ENCODE data around the gene CD40. TPM values are rescaled to one million over a fixed set of nuclear protein-coding genes. Genes with fewer than 3 reads are reported as not detected.
"Not testable (repeated sequence)": the region's sequence is repeated elsewhere in the genome, so short reads cannot be mapped to it uniquely, and the experiment has no call there.

CD40 gene
- 4.4 TPM for polyA plus RNA-seq (2013, experiment 1 of 2; ENCODE audit: insufficient read length)
- 5.8 TPM for polyA plus RNA-seq (2013, experiment 2 of 2; ENCODE audit: insufficient read length)

DNA sequence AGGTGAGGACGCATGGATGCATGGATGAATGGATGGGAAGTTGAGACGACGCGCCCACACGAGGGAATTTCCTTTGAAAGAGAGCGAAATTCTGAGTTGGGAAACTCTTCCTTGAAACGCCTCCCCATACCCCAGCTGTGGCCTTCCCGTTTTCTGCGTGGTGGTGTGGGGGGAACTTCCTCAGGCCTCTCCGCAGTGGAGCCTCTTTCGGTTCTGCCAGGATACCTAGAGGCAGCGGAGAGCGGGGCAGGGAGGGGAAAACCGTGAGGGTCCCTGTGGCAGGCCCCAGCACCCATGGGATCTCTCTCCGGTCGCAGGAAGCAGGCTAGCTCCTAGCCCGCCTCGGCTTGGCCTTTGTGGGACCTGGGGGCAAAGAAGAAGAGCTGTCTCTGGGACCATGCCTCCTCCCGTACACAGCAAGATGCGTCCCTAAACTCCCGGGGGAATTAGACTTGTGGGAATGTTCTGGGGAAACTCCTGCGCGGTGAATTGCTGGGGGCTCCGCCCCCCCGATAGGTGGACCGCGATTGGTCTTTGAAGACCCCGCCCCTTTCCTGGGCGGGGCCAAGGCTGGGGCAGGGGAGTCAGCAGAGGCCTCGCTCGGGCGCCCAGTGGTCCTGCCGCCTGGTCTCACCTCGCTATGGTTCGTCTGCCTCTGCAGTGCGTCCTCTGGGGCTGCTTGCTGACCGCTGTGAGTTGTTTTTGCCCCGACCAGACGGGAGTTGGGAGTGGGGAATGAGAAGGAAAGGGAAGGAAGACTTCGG is at the start of gene CD40:
Gene CD40, plus strand, starts transcription at position 611 of the 764 bp plus-strand sequence. Its CDS starts 30 bp downstream, at position 641.
- peak; percentile 84 for DNase-seq

DNA sequence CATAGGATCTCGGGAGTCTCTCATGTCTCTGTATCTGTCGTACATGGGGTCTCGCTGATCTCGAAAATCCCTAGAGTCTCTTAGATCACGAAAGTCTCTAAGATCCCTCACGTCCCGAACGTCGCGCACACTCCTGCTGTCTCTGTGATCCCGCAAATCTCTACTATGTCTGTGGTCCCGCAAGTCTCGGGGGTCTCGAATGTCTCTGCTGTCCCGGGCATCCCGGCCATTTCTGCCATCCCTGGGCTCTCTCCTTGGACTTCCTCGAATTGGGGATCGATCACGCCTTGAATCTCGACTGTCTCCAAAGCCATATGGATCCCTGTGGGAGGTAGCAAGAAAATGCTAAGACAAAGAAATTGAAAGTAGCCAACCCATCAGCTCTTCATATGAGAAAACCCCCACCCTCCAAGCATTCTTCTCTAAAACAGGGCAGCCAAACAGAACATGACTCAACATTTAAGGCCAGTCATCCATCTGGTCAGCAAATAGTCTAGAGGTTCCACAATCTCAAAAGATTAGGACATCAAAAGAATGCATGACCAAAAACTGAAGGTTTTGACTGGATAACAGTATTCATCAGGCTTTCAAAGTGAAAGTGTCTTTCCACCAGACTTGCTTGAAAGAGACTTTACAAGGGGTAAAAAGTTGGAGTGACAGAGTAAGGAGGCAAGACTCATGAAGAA is 47.8 kb upstream of the CD40 start:
- peak; percentile 61 for DNase-seq

DNA sequence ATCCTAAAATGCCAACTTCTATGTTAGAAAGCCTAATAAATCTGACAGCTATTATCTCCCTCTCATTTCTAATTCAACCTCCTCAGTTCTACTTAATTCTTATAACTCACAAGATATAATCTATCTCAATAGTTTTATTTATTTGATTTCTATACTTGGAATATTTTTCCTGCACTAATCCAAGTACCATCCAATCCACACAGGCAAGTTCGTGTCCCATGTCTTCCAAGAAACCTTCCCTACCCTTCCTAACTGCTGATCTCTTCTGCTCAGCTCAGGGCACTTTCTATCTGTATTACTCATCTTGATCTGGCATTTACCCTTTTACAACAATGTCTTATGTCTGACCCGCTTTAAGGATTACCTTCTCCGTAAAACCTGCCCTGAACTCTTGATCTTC is 46.5 kb upstream of the CD40 start:
- DNase-seq, result no peak

DNA sequence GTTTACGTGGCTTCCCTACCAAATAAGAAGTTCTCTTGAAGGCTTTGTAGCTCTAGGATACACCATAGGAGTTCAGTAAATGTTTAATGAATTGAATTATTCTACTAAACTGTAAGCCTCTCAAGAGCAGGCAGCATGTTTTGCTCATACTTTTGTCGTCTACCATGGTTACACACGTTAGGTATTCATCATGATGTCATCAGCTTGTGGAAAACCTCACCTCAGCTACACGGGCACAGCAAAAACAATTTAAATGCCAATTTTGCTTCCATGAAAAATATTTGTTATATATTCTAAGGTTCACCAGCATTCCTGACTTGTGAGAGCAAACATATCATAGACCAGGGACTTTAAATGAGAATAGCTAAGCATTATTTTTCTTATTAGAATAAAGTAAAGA is 45.1 kb upstream of the CD40 start:
- no peak for DNase-seq

DNA sequence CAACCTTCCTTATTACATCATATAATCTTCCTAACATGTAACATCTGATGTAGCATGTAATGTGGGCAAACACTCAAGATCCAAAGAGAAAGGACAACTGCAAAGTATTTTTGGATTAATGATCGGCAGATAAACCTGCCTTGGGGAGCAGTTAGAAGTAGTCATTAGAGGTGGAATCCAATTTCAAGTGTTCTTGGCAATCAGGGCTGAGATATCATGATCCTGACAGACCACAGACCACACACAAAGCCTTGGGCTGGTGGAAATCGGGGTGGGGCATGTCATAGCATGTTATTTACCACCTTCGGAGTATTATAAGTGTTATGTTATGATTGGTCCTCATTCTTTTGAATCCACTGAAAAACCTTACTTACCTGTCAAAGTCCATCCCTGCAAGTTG is 44.7 kb upstream of the CD40 start:
- no peak for DNase-seq

DNA sequence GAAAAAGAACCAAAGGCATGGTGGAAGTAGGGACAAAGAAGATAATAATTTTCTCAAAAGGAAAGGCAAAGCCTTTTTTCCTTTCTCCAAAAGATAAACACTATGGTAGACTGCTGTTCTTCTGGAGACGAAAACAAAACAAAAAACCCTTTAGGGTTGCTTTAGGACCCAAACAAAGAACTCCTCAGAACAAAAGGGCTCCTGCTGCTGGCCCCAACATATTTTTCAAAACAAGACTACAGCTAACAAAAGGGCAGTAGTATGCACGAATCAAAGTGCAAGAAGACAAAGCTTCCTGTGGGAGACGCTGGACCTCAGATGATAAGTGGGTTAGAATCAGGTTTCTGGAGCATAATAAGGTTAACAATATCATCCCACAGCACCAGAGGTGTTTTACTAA is 44.1 kb upstream of the CD40 start:
- no peak for DNase-seq

DNA sequence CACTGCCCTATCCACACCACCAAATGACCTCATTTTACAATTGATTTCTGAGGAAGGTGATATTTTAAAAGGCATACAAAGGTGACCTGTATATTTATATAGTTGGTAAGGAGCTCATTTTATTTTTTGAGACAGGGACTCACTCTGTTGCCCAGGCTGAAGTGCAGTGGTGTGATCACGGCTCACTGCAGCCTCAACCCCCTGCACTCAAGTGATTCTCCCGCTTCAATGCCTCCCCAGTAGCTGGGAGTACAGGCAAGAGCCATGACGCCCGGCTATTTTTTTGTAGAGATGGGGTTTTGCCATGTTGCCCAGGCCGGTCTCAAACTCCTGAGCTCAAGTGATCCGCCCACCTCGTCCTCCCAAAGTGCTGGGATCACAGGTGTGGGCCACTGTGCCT is 41.3 kb upstream of the CD40 start:
- DNase-seq, result no peak

DNA sequence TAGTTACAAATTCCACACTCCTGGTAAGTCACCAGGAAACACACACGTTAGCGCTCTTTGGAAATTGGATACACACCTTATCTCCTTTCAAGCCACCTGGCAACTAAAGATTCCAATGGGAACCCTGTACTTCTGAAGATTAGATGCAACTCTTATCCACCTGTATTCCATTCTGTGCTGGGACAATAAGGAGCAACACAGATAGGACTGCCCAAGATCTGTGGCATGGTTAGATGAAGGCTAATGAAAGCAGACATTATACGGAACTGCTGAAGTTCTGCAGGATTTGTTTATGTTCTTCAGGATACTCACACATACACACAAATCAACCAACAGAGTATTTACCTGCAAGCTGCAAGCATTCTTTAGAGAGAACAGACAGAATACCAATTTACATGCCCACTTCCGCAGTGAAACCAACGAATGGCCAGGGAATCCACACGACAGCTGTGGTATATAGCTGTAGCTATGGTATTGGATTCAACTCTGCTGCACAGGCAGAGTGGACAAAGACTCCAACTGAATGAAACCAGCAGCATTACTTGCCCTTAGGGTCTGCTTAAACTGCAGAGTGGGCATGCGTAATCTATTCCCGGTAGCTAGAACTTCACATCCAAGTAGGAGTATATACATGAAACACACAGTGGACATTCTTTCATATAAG is 40.3 kb upstream of the CD40 start:
- DNase-seq, result no peak

DNA sequence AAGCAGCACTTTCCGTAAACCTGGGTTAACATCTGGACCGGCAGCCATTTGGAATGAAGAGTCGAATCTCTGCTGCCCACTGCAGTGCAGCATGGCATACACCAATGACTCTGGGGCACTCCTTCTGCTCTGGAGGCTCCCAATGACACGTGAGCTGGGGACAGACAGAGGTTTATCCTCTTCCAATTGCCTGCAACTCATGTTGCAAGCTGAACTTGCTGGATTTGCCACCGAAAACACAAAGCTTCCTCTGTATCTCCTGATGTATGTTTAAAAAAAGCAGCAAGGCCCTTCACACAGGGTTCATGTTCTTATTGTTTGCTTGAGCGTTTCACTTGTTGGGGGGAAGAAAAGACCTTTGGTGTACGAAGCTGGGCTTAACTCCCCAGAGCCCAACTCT is 39.2 kb upstream of the CD40 start:
- DNase-seq, result no peak

DNA sequence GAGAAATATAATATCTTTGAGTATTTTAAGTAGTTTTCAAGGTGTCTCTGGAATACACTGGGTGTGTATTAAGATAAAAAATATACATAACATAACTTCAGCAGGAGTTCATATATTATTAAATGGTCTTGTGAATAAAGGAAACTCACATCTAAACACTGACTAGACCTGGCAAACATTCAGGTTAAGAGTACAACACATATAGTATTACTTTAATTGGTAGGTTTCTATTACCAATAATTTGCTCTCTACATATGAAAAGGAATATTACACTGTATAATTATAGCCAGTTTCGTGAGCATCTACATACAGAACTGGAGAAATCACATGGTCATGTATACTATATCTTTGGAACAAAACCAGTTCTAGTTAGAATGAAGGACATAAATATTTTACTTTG is 37.0 kb upstream of the CD40 start:
- no peak for DNase-seq

DNA sequence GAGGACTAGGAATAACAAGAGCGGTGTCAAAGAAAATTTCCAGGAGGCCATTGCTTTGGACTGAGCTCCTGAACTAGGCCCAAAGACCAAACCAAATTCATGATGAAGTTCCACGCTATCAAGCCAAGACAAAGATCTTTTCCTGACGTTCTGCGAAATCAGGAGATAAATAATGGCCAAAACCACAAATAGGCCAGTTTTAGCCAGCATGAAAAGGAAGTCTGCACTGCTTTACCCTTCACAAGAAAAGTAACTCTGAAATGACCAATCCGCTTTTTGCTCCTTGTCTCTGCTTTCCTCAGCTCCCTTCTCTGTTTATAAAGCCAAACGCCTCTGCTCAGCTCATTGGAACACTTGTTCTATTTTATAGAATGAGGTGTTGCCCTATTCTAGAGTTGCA is 35.0 kb upstream of the CD40 start:
- DNase-seq, result no peak

DNA sequence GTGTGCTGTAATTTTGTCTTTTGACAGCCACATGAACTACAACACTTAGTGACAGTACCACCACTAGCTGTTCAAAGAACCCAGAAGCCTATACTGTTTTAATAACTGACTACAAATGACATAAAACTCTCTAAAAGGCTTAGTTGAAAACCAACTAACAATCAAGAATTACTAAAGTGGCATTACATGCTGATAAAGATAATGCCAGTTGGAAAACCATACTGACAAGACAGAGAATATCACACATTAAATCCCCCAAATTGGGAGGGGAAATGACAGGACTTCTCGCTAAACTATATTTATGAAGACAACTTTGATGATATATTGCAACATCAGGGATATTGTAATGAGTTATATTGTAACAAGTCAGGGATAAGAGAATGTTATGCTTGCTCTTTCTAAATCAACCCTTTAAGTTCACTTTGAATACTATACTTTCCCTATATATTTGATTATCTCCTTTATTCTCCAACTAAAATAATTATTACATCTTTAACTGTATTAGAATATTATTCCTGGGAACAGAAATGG is 34.5 kb upstream of the CD40 start:
- no peak for DNase-seq

DNA sequence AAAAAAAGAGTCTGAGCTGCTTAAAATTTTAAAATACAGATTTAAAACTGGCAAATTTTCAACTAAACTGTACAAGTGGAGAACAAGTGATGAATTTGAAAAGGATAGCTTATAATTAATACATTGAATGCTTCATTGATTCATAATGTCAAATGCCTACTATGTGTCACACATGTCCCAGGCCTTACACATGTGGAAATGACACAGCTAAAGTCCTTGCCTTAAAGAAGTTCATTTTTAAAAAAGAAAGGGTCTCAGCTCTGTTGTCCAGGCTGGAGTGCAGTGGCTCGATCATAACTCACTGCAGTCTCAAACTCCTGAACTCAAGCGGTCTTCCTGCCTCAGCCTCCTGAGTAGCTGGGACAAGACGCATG is 33.3 kb upstream of the CD40 start:
- no peak for DNase-seq

DNA sequence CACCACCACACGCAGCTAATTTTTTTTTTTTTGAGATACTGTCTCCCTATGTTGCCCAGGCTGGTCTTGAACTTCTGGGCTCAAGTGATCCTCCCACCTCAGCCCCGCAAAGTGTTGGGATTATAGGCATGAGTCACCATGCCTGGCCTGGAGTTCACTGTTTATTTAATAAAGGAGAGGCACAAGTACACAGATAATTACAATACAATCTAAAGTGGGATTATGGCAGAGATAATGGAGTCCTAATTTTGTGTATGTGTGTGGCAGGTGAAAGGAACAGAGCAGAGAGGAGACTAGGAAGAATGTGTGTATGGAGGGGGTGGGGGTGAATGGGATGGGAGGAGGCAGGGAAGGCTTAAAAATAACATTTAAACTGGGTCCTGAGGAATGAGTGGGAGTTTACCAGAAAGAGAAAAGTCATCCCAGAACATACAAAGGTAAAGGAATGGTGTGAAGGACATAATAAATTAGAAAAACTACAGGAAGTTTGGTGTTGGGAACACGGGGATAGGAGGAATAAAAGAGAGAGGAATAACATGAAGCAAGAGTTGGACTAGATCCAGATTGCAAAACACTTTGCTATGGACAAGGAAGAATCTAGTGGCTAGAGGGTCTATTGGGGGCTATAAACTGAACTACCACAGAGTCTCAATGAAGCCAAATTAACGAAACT is 32.8 kb upstream of the CD40 start:
- peak; percentile 37 for DNase-seq

DNA sequence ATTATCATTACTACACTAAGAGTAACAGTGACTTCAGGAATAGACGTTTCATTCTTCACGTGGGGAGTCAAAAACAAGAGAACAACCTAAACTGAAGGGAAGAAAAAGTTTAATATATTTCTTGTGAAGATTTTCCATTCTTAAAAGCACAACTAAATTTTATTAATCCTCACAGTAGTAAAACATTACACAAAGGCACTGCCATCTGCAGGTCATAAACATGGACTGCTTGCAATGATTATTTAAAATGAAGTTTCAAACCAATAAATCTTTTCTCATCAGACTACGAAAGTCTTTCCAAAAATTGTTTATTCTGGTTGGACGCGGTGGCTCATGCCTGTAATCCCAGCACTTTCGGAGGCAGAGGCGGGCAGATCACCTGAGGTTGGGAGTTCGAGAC is 31.0 kb upstream of the CD40 start:
- peak; percentile 9 for DNase-seq

DNA sequence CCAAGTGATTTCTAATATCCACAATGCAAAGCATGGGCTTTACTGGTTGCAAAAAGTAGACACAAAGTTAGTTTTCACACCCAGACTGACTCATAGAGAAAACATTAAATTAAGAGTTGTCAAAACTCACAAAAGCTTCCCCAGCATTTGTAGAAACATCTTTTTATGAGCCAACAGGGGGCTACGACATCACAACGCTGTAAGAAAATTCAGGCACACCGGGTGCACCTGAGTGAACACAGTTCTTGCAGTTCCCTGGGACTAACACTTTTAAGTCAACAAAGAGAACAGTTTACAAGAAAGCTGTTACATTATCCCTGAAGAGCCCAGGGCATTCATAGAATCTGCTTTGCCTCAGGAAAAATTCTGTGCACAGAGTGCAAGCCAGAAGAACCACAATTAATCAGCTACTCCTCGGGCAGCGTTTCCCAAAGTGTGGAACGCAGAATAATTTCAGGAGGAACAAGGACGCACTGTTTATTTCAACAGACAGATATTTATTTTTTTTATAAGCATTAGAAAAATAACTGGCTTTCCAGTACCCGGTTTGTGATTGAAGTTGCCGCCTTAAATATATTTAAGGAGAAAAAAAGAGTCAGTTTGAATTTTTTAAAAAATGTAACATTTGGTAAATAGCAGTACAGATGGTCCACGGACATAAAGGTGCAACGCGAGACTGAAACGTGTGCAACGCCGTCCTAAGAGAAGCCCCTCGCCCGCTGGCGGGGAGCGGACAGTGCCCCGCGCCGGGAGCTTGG is 29.5 kb upstream of the CD40 start:
- peak; percentile 36 for DNase-seq

DNA sequence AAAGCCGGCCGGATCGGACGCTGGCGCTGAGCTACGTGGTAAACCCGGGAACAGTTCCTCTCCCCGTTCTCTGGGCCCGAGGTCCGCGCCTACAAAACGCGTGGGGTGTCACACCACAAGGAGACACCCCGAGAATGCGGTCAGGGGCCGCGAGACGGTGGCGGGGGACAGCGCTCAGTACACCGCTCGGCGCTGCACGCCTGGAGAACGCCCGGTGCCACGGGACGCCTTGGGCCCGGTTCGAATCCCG is 29.0 kb upstream of the CD40 start:
- DNase-seq, result no peak

DNA sequence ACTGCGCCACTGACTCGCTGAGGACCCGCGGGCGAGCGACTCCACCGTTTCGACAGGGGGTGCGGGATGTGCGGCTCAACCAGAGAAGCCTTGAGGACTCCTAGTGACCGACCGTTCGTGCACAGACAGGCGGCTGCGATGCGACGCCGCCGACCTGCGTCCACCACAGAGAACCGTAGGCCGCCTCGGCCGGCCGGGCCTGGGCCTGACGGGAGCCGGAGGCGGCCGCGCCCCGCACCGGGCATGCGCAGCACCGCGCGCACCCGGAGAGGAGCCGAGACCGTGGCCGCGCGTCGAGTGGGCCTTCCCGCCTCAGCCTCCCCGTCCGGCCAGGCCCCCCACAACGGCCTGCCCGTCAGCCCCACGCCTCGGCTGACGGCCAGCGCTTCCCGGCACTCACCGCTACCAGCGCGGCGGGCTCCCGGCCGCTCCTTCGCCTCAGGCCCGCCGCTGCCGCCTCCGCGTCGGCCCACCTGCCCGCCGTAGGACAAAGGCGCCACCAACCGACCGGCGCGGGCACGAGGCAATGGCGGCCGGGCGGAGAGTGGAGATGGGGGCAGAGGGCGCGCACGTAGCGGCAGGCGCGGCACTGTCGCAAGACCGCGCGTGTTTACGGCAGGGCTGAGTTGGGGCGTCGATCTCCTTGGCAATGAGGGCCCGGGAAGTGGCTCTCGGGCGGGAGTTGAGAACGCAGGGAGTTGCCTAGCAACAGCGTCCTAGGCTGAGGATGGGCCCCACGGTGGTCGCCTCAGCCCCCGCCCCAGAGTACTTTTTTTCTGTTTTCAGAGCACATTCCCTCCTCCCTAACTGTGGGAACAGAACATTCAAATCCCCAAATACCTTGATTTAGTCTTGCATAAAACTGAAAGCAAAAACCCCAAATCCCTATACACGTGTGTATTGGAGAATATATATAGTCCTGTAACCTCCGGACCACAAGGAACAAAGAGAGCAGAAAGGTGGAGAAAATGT is 28.4 kb upstream of the CD40 start, which contains the start of gene NCOA5:
Gene NCOA5, minus strand, starts transcription at position 546 of the 972 bp plus-strand sequence. CDS start 10,538 bp downstream, outside the sequence.
- peak; percentile 96 for DNase-seq

DNA sequence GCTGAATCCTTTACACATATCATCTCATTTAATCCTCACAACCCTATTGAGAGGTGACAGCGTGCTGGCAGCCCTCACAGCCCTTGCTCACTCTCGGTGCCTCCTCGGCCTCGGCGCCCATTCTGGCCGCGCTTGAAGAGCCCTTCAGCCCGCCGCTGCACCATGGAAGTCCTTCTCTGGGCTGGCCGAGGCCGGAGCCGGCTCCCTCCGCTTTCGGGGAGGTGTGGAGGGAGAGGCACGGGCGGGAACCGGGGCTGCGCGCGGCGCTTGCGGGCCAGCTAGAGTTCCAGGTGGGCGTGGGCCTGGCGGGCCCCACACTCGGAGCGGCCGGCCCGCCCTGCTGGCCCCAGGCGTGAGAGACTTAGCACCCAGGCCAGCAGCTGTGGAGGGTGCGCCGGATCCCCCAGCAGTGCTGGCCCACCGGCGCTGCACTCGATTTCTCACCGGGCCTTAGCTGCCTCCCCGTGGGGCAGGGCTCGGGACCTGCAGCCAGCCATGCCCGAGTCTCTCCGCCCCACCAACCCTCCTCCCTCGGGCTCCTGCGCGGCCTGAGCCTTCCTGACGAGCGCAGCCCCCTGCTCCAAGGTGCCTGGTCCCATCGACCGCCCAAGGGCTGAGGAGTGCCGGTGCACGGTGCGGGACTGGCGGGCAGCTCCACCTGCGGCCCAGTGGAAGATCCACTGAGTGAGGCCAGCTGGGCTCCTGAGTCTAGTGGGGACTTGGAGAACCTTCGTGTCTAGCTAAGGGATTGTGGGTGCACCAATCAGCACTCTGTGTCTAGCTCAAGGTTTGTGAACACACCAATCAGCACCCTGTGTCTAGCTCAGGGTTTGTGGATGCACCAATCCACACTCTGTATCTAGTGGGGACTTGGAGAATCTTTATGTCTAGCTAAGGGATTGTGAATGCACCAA is 26.2 kb upstream of the CD40 start:
- not testable (repeated sequence) for DNase-seq

DNA sequence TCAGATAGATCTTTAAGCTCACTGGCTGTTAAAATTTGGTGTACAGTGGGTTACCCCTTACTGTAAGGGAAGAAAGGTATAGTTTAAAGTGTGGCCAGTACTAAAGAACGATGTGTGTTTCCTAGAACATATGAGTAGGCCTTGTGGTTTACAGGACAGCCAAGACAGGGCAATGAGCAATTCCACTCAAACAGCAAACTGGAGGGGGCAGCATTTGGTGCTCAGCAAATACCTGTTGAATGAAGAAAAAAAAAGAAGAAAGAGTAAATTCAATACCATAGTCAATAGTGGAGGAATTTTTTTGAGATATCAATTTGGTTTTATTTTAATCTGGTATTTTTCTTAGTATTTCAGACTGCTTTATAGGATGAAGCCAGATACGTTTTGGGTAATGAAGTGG is 24.6 kb upstream of the CD40 start:
- DNase-seq, result no peak

Measured in fibroblast of skin of back (primary cell).